IMR-90 (cell line): Measurements from ENCODE around the gene MEGF11.

Experiments
- CEBPB ChIP-seq: IDR thresholded peaks from 2 replicates; pipeline ENCODE4 v1.6.1; 2012; ENCODE audit warnings: low read depth, low read length, improper control_type of control experiment
- CTCF ChIP-seq: conservative IDR thresholded peaks from 2 replicates; pipeline ENCODE4 v1.5.1; 2012; ENCODE audit warnings: mild to moderate bottlenecking, low read depth, low read length, improper control_type of control experiment
- MAFK ChIP-seq: IDR thresholded peaks from 2 replicates; pipeline ENCODE4 v1.6.1; 2012; ENCODE audit warnings: low read depth, low read length, improper control_type of control experiment
- MXI1 ChIP-seq: IDR thresholded peaks from 2 replicates; pipeline ENCODE4 v1.6.1; 2012; ENCODE audit warnings: low read depth, mild to moderate bottlenecking, low read length, moderate library complexity, borderline replicate concordance
- POLR2A ChIP-seq: IDR thresholded peaks from 2 replicates; pipeline ENCODE4 v1.6.1; 2012; ENCODE audit warnings: mild to moderate bottlenecking, low read depth, low read length
- RAD21 ChIP-seq: IDR thresholded peaks from 2 replicates; pipeline ENCODE4 v1.6.1; 2012; ENCODE audit warnings: low read length, improper control_type of control experiment
- SMC3 ChIP-seq: fragments of 150-350 bp; IDR thresholded peaks from 2 replicates; pipeline ENCODE4 v1.6.1; 2016; ENCODE audit warnings: low read depth, mild to moderate bottlenecking, antibody characterized with exemption, low read length, moderate library complexity

GRCh38 chr15:66004618-66005262 lies 248.8 kb downstream of the MEGF11 start:
- TF ChIP-seq CTCF (no peak), RAD21 (no peak), MXI1 (no peak), POLR2A (no peak), MAFK (no peak), SMC3 (no peak), CEBPB (no peak)
